Endometrial microvascular endothelial cells (primary cell): Measurements from ENCODE around the gene B3GNT7. TPM values are rescaled to one million over a fixed set of nuclear protein-coding genes. Genes with fewer than 3 reads are reported as not detected.

Experiments
- in situ Hi-C: cut with HindIII; loops from 2 replicates; pipeline ENCODE4 v1.10.0; 2017; ENCODE audit warnings: low sequenced_read_pairs, low pct_unique_long_range_greater_than_20kb; ENCODE audit errors: inconsistent ontology term
- total RNA-seq: library from RNA; depleted of rRNA; stranded (reverse); fragments of >200 nt; gene quantifications from one replicate; pipeline ENCODE4 v1.2.3, GENCODE V29; 2015; ENCODE audit errors: inconsistent ontology term

B3GNT7 gene
- total RNA-seq, 1 donor from 2014 or later = not detected

DNA sequence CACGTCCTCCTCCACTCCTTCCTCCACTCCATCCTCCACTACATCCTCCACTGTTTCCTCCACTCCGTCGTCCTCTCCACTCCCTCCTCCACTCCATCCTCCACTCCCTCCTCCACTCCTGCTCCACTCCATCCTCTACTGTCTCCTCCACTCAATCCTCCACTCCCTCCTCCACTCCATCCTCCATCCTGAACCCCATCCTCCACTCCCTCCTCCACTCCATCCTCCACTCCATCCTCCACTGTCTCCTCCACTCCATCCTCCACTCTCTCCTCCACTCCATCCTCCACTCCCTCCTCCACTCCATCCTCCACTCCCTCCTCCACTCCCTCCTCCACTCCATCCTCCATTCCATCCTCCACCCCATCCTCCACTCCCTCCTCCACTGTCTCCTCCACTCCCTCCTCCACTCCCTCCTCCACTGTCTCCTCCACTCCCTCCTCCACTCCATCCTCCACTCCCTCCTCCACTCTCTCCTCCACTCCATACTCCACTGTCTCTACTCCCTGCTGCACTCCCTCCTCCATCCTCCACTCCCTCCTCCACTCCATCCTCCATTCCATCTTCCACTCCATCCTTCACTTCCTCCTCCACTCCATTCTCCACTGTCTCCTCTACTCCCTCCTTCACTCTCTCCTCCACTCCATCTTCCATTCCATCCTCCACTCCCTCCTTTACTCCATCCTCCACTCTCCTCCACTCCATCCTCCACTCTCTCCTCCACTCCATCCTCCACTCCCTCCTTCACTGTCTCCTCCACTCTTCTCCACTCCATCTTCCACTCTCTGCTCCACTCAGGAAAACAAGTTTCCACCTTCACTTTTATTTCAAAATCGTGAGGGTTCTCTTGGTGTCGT, 14.3 kb upstream of the B3GNT7 start:
- in situ Hi-C loops = no loop called here

DNA sequence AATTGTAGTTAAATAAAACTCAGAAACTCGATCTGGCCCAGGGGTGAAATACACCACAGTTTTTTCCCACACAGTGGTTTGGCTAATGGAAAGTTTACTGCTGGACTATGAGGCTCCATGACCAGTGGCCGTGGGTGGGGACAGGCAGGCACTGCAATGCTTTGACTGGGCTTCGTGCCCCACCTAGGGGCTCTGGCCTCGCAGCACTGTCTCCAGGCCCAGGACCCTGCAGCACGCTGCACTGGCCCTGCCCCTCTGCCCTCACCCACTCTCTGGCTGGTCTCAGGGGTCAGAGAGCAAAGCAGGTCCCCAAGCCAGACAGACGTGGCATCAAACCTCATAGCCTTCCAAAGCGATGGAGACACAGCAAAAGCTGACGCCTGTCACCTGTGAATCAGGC, 13.4 kb upstream of the B3GNT7 start:
- in situ Hi-C loops = no loop called here

DNA sequence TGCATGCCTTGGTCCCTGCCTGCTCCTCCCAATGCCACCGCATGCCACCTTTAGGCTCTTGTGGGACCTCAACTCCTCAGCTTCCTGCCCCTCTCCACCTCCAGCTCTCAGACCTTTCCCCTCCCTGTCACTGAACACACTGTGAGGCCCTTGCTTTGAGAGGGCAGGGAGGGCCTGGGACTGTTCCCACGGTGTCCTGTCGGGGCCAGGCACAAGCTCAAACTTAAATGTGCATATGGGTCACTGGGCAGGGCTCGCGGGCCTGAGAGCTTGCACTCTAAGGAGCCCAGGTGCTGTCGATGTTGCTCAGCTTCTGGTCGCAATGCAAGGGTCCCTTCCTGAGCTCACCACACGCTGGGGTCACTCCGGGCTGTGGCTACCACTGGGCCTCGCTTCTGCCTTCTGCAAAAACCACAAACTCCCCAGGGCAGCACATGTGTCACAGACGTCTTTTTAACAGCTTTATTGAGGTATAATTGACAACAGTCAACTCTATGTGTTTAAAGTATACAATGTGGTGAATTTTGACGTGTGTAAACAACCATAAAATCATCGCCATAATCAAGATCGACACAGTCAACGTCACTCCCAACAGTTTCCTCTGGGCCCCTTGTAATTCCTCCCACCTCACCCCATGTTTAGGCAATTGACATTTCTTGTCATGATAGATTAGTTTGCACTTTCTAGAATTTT, 11.9 kb upstream of the B3GNT7 start:
- in situ Hi-C loops = no loop called here

DNA sequence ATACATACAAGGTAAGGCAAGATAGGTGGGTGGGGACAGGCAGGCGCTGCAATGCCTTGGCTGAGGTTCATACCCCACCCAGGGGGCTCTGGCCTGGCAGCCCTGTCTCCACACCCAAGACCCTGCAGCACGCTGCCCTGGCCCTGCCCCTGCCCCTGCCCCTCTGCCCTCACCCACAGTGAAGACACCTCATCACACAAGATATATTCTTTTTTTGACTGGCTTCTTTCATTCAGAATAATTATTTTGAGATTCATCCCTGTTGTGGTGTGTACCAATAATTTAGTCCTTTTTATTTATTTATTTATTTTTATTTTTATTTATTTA, 11.4 kb upstream of the B3GNT7 start:
- in situ Hi-C loops = no loop called here

DNA sequence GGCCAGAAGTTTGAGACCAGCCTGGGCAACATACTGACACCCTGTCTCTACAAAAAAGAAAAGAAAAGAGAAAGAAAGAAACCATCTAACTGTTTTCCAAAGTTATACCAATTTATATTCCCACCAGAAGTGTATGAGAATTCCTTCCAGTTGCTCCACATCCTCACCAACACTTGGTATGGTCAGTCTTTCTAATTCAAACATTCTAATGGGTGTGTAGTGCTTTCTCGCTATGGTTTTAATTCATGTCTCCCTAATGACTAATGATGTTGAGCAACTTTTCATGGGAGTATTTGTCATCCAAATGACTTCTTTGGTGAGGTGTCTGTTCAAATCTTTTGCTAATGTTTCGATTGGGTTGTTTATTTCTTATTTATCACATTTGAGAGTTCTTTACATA, 10.5 kb upstream of the B3GNT7 start:
- in situ Hi-C loops = no loop called here

DNA sequence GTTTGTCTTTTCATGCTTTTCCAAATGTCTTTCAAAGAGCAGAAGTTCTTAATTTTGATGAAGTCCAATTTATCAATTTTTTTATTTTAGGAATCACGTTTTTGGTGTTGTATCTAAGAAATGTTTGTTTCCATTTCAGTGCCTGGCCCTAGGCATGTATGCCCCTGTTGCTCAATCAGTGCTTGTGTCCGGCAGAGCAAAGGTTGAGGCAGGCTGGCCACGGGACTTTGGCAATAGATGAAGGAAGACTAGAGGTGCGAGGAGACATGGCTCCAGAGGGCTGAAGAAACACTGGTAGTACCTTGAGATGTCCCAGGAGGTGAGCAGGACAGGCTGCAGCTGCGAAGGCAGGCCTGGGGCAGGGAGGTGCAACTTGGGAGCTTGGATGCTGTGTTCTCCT, 10.1 kb upstream of the B3GNT7 start:
- in situ Hi-C loops = no loop called here

DNA sequence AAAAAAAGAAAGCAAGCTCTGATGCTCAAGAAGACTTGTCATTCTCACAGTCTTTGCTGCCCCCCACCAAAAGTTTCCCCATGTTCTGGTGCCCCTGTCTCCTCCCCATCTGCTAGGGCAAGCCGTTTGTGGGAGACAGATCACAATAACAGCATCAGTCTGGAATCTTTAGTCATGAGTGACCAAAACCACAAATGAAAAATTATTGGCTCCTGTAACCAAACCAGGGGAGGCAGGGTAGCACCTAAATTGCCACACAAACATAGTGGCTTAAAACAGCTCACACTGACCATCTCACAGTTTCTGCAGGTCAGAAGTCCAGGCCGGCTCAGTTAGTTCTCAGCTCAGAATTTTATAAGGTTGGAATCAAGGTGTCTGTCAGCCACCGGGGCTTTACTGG, 9.1 kb upstream of the B3GNT7 start:
- in situ Hi-C loops = no loop called here

DNA sequence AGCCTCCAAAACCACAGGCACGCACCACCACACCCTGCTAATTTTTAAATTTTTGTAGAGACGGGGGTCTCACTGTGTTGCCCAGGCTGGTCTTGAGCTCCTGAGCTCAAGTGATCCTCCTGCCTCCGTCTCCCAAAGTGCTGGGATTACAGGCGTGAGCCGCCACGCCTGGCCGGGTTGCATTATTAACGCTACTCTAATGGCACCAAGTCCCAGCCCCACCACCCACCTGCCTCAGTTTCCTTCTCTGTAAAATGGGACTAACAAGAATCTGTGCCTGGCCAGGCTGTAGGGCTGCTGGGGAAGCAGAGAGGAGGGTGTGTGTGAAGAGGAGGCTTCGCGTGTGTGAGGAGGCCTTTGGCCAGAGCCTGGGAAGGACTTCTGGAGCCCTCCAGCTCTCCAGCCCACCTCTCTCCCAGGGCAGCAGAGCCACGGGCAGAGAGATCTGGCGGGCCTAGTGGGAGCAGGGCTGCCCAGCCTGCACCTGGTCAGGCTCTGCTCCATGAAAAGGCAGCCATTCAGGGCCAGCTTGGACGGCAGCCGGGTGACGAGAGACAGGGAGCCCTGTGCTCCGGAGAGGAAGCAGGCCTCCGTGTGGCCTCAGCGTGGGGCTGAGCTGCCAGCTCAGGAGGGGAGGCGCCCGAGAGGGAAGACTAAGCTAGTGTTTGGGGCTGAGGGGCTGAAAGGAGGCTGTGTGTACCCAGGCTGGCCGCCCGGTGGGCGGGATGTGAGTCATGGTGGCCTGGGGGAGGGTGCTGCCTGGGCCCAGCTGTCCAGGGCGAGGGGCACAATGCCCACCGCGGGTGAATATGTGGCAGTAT, 7.4 kb upstream of the B3GNT7 start:
- in situ Hi-C loops = no loop called here

DNA sequence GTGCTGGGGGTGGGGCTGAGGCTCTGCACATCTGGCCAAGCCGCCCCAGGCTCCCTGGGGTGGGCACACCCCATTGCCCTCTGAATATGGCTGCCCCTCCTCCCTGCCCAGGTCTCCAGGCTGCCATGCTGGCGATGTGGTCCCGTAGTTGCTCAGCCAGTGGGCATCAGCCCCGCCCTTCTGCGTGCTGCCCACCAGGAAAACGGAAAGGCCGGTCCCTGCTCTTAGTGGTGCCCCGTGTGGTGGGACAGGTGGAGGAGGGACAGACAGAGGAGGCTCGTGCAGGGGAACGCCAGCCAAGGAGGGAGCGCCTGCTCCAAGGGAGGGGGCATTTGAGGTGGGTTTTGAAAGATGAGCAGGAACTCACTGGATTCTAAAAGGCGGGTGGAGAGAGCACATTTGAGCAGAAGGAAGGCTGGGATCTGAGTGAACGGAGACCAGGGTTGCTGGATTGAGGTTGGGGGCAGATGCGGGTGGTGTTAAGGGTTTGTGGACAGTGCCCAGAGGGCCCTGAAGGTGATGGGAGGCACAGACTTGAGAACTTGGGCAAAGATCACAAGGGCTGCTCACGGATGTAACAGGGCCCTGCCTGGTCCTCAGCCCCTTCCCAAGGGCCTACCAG, 6.7 kb upstream of the B3GNT7 start:
- in situ Hi-C loops = no loop called here

DNA sequence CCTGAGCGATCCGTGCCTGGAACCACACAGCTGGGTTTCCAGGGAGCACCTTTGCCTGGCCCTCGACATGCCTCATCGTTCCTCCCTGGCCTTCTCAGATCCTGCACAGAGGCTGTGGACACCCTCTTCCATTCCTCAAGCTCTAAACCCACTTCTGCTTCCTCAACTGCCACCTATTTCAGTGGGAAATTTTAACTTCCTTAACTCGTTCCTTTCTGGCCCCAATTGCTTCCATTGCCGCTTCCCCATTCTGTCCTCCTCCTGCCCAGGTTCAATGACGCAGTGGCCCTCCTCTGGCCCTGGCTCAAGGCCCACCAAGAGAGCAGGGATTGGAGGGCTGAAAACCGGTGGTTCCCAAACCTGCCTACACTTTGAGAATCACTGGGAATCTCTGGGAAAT, 4.8 kb upstream of the B3GNT7 start:
- in situ Hi-C loops = no loop called here

DNA sequence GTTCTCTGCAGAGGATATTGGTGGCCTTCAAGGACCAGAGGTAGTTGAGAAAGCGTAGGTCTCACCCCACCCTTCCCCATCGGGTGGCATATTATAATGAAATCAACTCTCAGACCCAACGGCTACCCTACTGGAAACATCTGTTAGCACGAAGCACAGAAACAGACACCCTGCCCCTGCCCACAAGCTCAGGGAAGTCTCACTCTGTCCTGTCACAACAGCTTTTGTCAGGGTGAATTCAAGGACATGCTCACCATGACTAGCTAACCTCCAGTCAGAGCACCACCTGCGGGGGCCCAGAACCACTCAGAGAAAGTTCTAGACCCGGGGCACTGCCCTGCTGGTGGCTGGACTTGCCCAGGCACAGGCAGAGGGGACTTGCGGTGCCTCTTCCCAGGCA, 3.5 kb upstream of the B3GNT7 start:
- in situ Hi-C loops = no loop called here

DNA sequence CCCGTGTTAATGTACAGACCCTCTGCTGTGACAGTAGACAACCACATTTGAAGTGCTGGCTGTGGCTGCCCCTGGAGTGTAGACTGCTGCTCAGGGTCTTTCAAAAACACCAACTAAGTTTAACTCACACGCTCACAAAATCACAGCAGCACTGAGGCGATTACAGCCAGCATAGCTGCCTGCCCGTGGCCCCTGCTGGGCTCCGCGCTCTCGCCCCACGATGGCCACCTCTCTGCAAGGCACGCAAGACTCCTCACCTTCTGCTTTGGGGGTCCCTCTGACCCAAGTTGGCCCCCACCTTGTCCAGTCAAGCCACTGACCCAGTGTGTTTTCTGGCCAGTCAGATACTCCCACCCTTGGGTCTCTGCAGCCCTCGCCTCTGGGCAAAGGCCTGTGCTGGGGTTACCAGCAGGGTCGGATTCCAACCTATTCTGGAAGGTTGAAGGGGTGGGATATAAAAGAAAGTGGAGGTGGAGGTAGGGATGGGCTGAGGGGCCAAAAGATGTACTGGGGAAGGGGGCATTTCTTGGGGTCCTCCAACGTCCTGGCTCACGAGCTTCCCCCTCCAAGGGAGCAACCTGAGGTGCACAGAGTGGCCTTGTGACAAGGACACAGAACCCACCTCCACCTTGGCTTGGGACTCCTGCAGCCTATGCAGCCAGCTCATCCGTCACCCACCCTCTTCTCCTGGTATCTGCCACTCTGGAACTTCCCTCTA, 2.9 kb upstream of the B3GNT7 start:
- in situ Hi-C loops = no loop called here

DNA sequence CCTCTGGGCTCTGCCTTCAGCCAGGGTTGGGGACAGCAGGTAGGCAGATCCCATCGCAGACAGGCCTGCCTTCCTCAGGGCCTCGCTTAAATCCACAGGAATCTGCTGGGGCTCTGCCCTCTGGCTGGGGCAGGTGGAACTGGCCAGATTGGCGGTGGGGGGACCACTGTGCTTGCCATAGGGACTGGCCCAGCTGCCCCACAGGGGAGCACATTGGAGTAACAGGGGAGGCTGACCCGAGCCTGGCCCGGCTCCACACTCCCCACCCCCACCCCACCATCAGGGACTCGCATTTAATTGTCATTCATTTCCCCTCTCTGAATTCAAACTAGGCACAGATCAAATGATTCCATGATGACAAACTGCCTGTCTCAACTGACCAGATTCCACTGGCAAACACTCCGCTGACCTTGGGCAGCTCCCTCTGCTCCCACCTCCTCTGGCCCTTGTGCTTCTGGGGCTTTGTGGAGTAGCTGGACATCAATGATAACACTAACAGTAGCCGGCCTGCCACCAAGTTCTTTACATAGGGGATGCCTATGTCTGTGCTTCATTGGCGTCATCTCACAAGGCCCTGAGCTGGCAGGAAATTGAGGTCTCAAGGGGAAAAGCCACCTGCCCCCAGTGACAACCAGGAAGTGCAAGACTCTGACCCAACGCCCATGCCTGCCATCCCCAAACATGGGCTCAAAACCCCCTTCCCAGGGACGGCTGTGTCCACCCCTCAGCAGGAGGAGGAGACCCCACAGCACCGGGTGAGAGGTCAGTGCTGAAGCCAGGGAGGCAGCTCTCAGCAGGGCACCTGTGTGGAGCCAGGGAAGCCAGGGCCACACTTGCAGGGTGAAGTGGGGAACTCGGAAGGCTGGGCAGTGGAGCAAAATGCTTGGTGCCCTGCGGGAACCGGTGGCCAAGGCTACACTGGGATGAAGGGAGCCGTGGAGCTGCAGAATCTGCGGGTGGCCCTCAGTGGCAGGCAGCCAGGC, 2.1 kb upstream of the B3GNT7 start:
- in situ Hi-C loops = no loop called here

DNA sequence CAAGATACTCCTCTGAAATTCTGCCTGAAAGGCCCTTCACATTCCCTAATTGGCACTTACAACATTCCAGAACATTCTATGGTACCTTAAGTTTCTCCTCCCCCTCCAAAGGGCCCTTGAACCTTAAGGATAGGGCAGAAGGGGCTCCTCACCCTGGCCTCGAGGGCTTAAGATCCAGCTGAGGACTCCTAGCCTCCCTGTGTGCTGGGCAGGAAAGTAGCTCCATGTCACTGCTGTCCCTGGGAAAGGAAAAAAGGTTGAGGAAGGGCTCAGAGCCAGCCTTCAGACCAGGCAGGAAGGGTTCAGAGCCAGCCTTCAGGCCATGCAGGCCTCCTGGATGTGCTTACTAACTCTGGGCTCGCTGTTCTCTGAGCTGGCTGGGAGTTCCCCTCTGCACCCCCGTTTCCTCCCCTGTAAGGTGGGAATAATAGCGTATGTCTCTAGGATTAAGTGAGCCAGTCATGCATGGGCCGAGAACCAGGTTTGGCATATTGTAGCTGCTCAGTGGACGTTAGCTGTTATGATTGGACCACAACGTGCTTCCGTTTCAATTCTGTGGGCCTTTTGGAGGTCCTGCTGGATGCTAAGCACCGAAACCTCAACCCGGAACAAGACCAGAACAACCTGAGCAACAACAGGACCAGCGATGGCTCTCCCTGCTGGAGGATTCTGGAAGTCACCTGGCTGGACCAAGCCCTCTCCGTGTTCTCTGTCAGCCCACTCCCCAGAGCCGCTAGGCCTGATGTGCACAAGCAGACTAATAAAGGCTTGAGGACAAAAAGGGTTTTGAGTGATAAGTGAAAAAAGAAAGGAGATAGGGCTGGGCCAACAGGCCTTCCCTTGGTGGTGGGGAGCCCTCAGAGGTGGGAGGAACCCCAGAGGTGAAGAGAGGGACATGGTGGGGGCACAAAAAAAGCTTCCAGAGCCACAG, 1.0 kb upstream of the B3GNT7 start:
- in situ Hi-C loops = no loop called here

DNA sequence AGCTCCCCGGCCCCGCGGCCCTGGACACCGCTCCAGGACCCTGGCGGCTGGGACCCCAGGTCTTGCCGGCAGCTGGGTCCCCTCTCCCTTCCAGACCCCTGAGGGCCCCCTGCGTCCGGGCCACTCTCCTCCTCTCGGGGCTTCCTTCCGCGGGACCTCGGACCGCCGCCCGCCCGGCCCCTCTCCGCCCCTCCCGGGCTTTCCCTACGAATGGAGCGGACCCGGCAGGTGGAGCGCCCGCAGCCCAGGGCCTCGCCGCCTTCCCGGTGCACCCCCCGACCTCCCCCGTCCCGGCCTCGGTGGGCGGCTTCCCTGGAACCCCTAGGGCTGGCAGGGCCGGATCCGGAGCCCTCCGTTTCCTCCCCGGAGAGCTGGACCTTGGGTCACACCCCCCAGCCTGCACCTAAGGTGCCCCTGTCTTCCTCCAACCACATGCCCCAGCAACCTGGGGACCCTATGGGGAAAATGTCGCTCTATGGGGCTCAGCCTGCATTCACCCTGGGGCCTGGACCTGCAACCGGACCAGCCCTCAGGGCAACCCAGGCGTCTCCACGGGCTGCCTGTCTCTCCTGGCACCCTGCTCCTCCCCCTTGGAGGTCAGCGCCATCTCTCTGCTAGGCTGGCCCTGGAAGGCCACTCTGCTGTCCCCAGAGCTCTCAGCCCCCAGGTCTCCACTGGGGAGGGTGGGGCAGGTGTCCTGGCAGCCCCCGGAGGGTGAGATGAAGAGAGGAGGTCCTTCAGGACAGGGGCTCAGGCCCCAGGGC, 730 bp downstream of the B3GNT7 start:
- in situ Hi-C loops = no loop called here
